NCI-H1048 (cell line): ENCODE results near the gene ZFYVE27.

Experiments
- DNase-seq: peaks from one replicate; lab custom pipeline; 2025; lab: John Stamatoyannopoulos, UW

ZFYVE27 gene

DNA sequence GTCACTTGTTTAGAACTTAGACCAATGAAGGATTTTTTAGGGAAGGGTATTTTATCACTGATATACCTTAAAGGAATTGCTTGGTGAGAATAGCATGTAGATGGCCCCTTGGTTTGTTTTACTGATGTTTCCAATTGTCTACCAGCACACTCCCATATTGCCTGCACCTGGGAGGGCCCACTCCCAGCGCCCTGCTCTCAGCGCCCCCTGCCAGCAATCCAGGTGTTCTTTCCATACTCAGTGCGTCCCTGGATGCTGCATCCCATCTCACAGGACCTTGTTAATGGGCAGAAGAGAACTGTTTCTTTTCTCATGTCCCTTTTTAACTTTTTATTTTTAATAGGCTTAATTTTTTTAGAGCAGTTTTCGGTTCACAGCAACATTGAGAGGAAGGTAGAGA lies 59.0 kb downstream of the ZFYVE27 start:
- no peak for DNase-seq

DNA sequence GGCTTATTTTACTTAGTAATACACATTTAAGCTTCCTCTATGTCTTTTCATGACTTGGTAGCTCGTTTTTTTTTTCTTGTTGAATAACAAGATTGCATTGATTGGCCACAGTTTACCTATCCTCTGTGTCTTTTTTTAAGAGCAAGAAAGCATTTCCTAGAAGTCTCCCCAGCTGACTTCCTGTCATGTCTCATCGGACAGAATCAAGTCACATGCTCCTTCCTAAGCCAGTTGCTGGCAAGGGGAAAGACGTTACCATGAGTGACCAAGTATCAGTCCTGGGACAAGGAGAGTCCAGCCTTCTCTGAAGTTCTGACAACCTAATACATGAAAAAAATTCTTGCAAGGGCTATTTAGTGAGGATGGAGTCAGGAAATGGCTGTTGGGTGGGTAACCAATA lies 59.7 kb downstream of the ZFYVE27 start:
- DNase-seq: no peak

DNA sequence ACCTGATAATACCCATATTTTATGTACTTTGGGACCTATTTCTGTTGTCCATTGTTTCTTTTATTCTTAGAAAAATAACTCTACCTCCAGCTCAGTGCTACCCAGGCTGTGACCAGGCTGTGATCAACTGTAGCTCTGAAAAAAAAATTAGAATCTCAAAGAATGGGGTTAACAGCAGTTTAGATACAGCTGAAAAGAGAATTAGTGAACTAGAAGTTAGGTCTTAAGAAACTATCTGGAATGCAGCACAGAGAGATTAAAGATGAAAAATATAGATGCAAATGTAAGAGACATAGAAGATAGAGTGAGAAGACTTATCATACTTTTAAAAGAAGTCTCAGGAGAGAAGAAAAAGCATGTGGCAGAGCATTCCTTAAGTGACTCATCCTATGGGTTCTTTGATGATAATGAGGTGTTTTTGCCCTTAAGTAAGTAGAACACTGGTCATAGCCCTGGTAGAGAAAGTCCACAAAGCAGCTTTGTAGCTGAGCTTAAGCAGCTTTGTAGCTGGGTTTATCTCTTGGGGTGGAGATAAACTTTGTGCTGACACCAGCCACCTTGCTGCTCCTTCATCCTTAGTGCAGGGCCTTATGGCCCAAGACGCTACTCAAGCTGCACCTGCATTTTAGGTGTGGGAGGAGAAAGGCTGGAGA lies 62.2 kb downstream of the ZFYVE27 start:
- no peak for DNase-seq

DNA sequence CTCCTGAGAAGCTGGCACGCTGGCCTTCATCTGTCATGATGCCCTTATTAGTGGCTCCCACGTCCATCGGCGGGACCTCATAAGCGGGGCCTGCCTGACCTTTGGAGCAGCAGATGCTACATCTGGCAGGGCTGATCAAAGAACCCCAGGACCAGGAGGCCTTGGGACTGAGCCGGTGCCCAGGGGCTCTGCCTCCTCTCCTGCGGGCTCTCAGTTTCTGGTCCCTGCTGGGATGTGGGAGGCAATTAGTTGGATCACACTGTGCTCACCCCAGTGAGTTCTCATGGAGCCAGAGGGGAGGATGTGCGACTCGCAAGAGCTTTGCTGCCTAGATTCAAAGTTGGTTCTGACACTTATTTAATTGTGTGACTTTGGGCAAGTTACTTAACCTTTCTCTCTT lies 63.5 kb downstream of the ZFYVE27 start:
- no peak for DNase-seq

DNA sequence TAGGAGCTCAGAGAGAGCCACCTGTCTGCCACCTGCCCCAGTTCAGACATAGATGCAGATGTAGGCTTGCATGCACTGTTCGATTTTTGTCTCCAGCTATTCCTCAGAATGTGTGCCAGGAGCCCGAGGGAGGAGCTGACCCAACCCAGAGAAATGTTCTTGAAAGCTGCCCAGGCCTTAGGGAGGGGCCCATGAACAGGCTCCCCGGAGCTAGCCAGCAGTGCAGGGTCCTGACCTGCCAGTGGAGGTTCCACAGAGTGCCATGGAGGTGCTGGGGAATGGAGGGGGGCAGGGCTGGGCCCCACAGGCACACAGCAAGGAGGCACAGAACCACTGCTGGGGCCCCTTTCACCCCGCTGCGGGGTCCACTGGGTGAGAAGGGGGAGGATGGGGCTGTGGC lies 64.5 kb downstream of the ZFYVE27 start:
- DNase-seq: no peak

DNA sequence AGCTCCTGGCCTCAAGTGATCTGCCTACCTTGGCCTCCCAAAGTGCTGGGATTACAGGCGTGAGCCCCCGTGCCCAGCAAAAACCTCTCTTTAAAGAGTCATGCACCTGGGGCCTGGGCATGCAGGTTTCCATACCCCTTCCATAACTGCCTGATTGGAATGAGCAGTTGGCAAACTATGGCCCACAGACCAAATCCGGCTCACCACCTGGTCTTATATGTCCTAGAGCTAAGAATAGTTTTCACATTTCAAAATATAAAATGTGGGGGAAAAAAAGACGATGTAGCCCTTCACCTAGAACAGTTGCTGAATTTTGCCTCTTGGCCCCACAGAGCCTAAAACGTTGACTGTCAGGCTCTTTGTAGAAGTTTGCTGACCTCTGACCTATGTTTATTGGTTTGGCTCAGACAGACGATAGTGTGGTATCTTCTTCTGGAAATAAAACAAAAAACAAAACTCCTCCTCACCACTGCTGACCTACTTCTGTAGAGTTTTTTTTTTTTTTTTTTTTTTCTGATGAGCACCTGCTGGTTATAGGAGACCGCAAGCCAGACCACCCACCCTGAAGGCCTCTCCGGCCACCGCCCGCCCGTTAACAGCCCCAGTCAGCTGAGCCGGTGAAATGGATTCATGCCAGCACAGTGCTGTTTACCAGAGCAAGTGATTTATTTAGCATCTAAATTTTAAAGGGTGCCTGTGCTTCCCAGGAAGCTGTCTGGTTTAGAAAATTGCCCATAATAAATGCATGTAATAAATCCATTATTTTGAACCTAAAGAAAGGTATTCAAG lies 68.4 kb downstream of the ZFYVE27 start:
- no peak for DNase-seq

DNA sequence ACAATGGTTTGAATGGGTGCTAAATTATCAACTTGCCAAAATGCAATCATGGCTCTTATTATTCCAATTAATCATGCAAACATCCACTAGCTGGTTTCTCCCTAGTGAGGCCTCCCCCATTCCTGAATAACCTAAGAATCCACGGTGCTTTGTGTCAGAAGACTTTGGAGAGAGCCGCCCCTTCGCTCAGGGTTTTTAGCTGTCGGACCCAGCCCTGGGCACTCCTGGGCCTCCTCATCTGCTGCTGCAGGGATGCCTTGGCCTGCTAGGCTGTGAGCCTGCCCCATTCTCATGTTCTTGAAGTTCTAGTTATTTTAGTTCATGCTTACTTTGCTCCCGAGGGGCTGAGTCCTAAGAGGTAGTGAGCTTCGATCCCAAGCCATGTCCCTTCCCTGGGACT lies 69.0 kb downstream of the ZFYVE27 start:
- DNase-seq: no peak

DNA sequence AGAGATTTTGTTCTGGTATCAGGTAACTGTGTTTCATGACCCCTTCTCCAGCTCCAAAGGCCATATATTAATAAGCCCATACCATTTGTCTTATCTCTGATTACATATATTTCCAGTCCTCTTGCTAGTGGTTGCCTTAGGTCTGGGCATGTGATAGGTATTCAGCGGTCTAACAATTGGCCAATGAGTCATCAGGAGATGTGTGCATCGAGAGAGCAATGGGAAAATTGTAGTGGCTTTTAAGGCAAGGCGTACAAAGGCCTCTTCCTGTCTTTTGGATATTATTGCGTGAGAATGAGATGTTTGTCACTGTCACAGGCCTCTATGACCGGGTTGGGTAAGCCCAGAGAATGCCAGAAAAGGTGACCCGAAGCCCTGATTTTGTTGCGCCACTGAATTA lies 73.5 kb downstream of the ZFYVE27 start:
- no peak for DNase-seq
